GM19193 (cell line): ENCODE data around the gene MGLL.

ENCODE experiments used
- POLR2A ChIP-seq: IDR thresholded peaks from 4 replicates; pipeline ENCODE4 v1.6.1; 2011; ENCODE audit not compliant: insufficient read depth, insufficient read length; ENCODE audit errors: extremely low read depth

MGLL gene

GRCh38 chr3:127780536-127781400 lies 41.5 kb downstream of the MGLL start:
- no peak for TF ChIP-seq POLR2A

DNA sequence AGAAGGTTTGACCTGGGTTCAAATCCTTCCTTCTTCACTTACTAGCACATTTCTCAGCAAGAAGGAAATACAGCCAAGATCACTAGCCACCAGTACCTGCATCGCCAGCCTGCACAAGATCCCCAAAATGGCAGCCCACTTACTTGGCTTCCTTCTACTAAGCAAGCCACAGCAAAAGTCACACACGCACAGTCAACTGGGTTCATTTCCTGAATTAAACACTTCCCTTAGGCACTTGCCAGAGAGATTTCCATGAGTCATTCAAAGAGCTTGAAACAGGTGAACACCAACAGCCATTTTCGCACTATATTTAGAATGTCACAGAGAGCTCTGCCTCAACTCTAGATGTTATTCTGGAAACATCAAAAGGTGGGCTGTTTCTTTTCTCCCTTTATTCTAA lies 42.6 kb downstream of the MGLL start:
- no peak for TF ChIP-seq POLR2A

- TF ChIP-seq POLR2A: no peak
Observed at GRCh38 chr3:127777921-127778656, 44.2 kb downstream of the MGLL start.

DNA sequence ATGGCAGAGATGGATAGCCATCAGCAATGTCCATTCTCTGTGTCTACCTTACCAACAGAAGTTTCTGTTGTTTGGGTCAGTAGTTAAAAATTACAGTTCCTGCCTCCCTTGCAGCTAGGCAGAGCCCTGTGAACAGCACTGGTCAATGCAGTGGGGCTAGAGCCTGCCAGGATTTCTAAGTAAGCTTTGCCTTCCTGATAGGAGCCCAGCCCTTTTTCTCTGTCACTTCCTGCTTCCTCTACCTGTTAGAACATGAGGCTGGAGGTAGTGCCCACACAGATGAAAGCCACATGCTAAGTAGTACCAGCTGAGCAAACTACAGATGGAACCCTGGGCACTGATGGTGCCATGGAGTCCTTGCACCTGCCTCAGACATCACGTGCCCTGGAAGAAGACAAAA lies 45.0 kb downstream of the MGLL start:
- TF ChIP-seq POLR2A: no peak

GRCh38 chr3:127776347-127776746 lies 46.0 kb downstream of the MGLL start:
- TF ChIP-seq POLR2A: no peak

DNA sequence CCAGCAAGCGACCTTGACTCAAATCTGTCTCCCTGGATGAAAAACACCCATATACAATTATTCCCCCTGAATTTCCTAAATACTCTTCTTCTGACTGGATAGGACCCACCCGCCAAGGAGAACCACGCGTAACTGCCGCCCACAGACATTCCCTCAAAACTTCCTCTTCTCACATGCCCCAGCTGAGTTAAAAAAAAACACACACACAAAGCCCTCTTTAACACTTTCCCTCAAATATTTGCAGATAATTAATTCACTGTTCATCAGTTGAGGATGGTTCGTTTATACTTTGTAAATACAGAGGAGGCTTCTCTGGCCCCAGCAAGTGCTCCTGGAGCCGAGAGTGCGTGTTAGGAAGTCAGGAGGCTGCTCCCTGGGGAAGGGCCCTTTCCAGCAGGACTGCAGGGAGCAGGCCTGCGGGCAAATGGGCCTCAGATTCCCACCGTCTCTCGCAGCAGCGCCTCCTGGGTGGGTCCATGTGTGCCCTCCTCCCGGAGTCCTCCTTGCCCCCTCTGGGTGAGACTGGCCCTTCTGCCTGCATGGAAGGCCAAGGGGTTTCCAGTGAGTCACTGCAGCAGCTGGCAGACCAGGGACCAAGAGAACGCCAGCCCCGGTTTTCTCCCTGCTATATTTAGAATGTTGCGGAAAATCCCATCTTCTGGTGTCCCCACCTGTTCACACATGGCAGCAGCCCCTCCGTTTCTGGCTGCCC lies 46.8 kb downstream of the MGLL start:
- peak; percentile 44 for TF ChIP-seq POLR2A

DNA sequence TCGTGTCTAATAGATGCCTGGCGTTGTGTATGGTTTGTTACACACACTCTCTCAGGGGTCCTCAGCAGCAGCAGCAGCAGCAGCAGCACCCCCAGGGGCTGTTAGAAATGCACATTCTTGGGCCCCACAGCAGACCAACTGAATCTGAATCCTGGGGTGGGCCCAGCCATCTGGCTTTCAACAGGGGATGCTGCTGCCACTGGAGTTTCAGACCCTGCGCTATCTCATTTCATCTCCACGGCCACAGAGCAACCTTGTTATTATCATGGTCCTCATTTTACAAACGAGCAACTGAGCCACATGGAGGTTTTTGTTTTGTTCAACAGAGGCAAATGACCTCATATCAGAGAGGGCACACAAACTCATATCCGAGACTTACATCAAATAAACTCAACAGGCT lies 47.7 kb downstream of the MGLL start:
- no peak for TF ChIP-seq POLR2A

DNA sequence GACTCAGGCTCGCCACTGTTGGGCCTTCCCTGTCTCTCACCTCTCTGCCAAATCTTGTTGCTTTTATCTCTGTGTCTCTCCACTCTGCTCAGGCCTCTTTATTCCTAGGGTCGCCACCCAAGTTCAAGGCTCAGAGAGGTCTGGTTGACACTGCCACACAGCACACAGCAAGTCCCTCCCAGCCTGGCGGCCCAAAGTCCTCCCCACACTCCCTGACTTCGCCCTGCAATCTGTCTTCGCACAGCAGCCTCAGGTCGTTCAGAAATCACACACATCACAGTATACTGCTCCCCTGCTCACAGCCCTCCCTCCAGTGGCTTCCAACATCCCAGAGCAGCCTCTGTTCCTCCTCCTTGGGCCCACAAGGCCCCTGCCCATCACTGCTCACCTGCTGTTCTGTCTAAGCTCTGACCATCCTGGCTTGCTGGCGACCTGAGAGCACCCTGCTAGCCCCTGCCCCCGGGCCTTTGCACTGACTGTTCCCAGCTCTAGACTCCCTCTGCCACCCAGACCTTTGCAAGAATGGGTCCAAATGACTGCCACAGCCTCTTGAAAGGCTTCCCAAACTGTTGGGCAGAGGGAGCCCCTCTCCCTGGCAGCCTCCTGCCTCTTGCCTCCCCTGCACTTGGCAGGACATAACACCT lies 48.4 kb downstream of the MGLL start:
- TF ChIP-seq POLR2A: no peak

GRCh38 chr3:127772827-127773751 lies 49.2 kb downstream of the MGLL start:
- TF ChIP-seq POLR2A: no peak

DNA sequence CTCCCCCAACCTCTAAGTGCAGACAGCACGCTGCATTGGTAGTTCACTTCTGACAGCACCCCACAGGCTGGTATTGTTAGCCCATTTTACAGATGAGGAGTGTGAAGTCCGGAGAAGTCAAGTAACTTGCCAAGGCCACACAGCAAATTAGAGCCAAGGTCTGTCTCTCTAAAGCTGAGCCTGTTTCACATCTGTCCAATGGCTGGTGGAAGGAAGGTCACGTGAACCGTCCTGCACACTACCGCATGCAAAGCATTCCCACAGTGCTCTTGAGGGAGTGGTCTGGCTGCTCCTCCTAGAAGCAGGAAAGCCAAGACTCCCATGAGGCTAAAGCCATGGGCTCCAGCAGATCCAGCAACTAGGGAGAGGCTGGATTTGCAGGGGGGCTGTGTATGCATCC lies 50.0 kb downstream of the MGLL start:
- TF ChIP-seq POLR2A: no peak

DNA sequence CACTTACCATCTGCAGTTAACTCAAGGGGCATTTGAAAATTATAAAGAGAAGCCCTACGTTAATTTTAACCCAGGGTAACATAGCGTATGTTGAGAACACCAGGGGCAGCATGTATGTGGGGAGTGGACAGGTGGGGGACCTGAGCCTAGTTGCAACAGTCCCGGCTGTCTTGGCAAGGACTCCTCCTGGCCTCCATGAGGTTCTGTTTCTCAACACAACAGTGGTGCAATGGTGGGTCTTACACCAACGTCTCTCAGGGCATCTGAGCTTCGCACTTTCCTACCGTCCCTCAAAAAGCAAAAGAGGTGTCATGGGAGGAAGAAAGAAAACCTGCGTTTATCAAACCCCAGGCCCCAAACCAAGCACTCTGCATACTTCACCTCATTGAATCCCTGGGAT lies 50.6 kb downstream of the MGLL start:
- TF ChIP-seq POLR2A: no peak

- no peak for TF ChIP-seq POLR2A
Observed at GRCh38 chr3:127770671-127771355, 51.5 kb downstream of the MGLL start.
